ENCODE data around the gene ABHD12B. TPM values are rescaled to one million over a fixed set of nuclear protein-coding genes. Genes with fewer than 3 reads are reported as not detected.
"Not testable (repeated sequence)": the region's sequence is repeated elsewhere in the genome, so short reads cannot be mapped to it uniquely, and the experiment has no call there.

ABHD12B gene
- total RNA-seq, 2 experiments from 2014 or later, result not detected

GRCh38 chr14:50941638-50942037, 69.8 kb downstream of the ABHD12B start:
- H3K27ac Mint-ChIP-seq; H3K4me3 Mint-ChIP-seq; H3K36me3 Mint-ChIP-seq (ENCODE audit: low read depth); CTCF ChIA-PET; DNase-seq; H3K9me3 Mint-ChIP-seq (ENCODE audit: insufficient read depth); POLR2A ChIA-PET; ATAC-seq: not testable (repeated sequence)
- H3K27me3 Mint-ChIP-seq (ENCODE audit: low read depth), result peaks cover 40% of the 10 kb centered on the region
- H3K4me1 Mint-ChIP-seq (ENCODE audit: low read depth), result peaks cover 15% of the 10 kb centered on the region

GRCh38 chr14:50943261-50943942, 71.5 kb downstream of the ABHD12B start:
- H3K36me3 Mint-ChIP-seq (ENCODE audit: low read depth), result no peaks in the 10 kb centered on the region
- no peak overlapping the region for H3K27ac Mint-ChIP-seq
- ChIA-PET CTCF (no interaction called here), POLR2A (no interaction called here)
- ATAC-seq (no peak), DNase-seq (no peak)
- peak overlapping the region; percentile 18 for H3K4me3 Mint-ChIP-seq
- no peaks in the 10 kb centered on the region for H3K9me3 Mint-ChIP-seq (ENCODE audit: insufficient read depth)
- peaks cover 40% of the 10 kb centered on the region for H3K27me3 Mint-ChIP-seq (ENCODE audit: low read depth)
- H3K4me1 Mint-ChIP-seq (ENCODE audit: low read depth), result peaks cover 12% of the 10 kb centered on the region

GRCh38 chr14:50943943-50944646, 72.2 kb downstream of the ABHD12B start, which contains the start of gene PYGL:
Gene PYGL (minus strand): TSS chr14:50944483. CDS start chr14:50944403, 80 bp downstream.
- H3K27me3 Mint-ChIP-seq (ENCODE audit: low read depth), result peaks cover 40% of the 10 kb centered on the region

GRCh38 chr14:50944647-50945413, 73.0 kb downstream of the ABHD12B start:
- peaks cover 12% of the 10 kb centered on the region for H3K4me1 Mint-ChIP-seq (ENCODE audit: low read depth)
- H3K27ac Mint-ChIP-seq, result peak overlapping the region; percentile 30
- POLR2A ChIA-PET, result no interaction called here

More at GRCh38 chr14:50943943-50944646, 72.2 kb downstream of the ABHD12B start, which contains the start of gene PYGL:
- Mint-ChIP-seq H3K36me3 (ENCODE audit: low read depth) (no peaks in the 10 kb centered on the region), H3K4me1 (ENCODE audit: low read depth) (peaks cover 12% of the 10 kb centered on the region), H3K4me3 (peak within 1 kb of the TSS; percentile 75), H3K9me3 (ENCODE audit: insufficient read depth) (no peaks in the 10 kb centered on the region), H3K27ac (peak within 1 kb of the TSS; percentile 30)
- DNase-seq, result peak; percentile 34
- POLR2A ChIA-PET, result no interaction called here
- ATAC-seq, result peak; percentile 87
- CTCF ChIA-PET, result no interaction called here

DNA sequence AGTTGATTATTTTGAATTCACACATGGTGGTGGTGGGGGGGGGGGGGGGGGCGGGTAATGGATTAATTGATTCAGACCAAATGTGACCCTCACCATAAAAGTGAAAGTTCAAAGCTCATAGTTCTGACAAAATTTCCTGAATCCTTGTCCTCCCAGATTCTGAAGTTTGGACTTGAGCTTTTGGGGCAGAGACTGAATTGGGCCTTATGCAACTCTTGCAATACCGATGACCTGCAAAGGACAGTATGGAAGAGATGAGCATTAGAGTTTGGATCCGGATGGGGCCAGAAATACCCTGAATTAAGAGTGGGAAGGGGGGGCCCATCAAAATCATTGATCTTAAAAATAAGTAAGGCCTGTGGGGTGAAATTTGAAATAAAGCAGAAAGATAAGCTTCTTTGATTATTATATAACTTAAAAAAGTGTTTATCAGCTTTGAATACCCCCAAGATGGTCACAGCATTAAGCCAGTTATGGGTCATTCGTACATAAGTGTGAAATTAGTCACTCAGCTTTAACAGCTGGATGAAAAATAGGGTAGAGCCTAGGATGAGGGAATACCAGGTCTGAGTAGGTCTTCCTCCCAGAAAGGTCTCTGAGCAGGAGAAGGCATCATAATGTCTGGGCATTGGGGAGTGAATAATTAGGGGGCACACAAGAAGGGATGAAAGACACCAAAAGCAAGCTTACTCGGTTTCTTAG, 74.5 kb downstream of the ABHD12B start:
- no peak overlapping the region for H3K27ac Mint-ChIP-seq
- DNase-seq (no peak), ATAC-seq (no peak)
- no peaks in the 10 kb centered on the region for H3K9me3 Mint-ChIP-seq (ENCODE audit: insufficient read depth)
- peaks cover 12% of the 10 kb centered on the region for H3K4me1 Mint-ChIP-seq (ENCODE audit: low read depth)
- POLR2A ChIA-PET, result no interaction called here
- CTCF ChIA-PET, result no interaction called here
- H3K27me3 Mint-ChIP-seq (ENCODE audit: low read depth), result peaks cover 31% of the 10 kb centered on the region
- H3K4me3 Mint-ChIP-seq, result no peak overlapping the region
- no peaks in the 10 kb centered on the region for H3K36me3 Mint-ChIP-seq (ENCODE audit: low read depth)

More at GRCh38 chr14:50944647-50945413, 73.0 kb downstream of the ABHD12B start:
- ATAC-seq (peak; percentile 7), DNase-seq (no peak)
- CTCF ChIA-PET, result no interaction called here
- Mint-ChIP-seq H3K4me3 (peak overlapping the region; percentile 75), H3K27me3 (ENCODE audit: low read depth) (peaks cover 37% of the 10 kb centered on the region), H3K36me3 (ENCODE audit: low read depth) (no peaks in the 10 kb centered on the region), H3K9me3 (ENCODE audit: insufficient read depth) (no peaks in the 10 kb centered on the region)

DNA sequence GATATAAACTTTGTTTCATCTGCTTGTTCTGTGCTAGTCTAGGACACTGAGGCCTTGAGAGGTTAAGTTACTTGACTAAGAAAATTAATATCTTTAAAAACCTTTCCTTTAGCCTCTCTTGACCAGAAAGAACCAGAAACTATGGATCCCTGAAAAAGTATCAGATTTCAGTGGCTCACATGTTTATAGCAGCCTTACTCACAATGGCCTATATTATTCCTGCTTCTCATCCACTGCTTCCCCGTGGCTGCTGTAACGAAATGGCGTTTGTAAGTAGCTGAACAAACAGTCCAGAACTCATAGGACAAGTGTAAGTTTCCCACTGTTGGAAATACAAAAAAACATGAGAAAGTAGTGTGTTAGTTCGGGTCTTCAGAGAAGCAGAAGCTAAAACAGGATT, 75.6 kb downstream of the ABHD12B start:
- DNase-seq (no peak), ATAC-seq (no peak)
- Mint-ChIP-seq H3K4me1 (ENCODE audit: low read depth) (peaks cover 12% of the 10 kb centered on the region), H3K4me3 (no peak overlapping the region), H3K27ac (no peak overlapping the region), H3K36me3 (ENCODE audit: low read depth) (no peaks in the 10 kb centered on the region), H3K9me3 (ENCODE audit: insufficient read depth) (no peaks in the 10 kb centered on the region), H3K27me3 (ENCODE audit: low read depth) (peaks cover 24% of the 10 kb centered on the region)
- CTCF ChIA-PET, result no interaction called here
- POLR2A ChIA-PET, result no interaction called here

GRCh38 chr14:50948205-50948604, 76.4 kb downstream of the ABHD12B start:
- CTCF ChIA-PET, result interaction anchor here (1.3 kb wide), 1 partner anchor 831 kb away, joined by 3 read pairs; no protein-coding TSS in a partner anchor
- H3K27ac Mint-ChIP-seq, result no peak overlapping the region
- H3K36me3 Mint-ChIP-seq (ENCODE audit: low read depth), result no peaks in the 10 kb centered on the region
- DNase-seq (no peak), ATAC-seq (no peak)
- no peak overlapping the region for H3K4me3 Mint-ChIP-seq
- H3K27me3 Mint-ChIP-seq (ENCODE audit: low read depth), result peaks cover 23% of the 10 kb centered on the region
- H3K4me1 Mint-ChIP-seq (ENCODE audit: low read depth), result peaks cover 10% of the 10 kb centered on the region
- POLR2A ChIA-PET, result interaction anchor here (0.6 kb wide), 1 partner anchor 9 kb away, joined by 3 read pairs; no protein-coding TSS in a partner anchor
- no peaks in the 10 kb centered on the region for H3K9me3 Mint-ChIP-seq (ENCODE audit: insufficient read depth)

- no peak overlapping the region for H3K4me3 Mint-ChIP-seq
- H3K27ac Mint-ChIP-seq, result no peak overlapping the region
- no peaks in the 10 kb centered on the region for H3K36me3 Mint-ChIP-seq (ENCODE audit: low read depth)
- no peaks in the 10 kb centered on the region for H3K4me1 Mint-ChIP-seq (ENCODE audit: low read depth)
- peaks cover 9% of the 10 kb centered on the region for H3K27me3 Mint-ChIP-seq (ENCODE audit: low read depth)
- H3K9me3 Mint-ChIP-seq (ENCODE audit: insufficient read depth), result no peaks in the 10 kb centered on the region
- DNase-seq, result no peak
- ATAC-seq, result no peak
- ChIA-PET CTCF (no interaction called here), POLR2A (no interaction called here)
Measured at GRCh38 chr14:50951032-50951431, 79.2 kb downstream of the ABHD12B start.

- POLR2A ChIA-PET, result no interaction called here
Measured at GRCh38 chr14:50953502-50953901, 81.6 kb downstream of the ABHD12B start.

More at GRCh38 chr14:50953502-50953901, 81.6 kb downstream of the ABHD12B start:
- Mint-ChIP-seq H3K27me3 (ENCODE audit: low read depth) (peaks cover 4% of the 10 kb centered on the region), H3K36me3 (ENCODE audit: low read depth) (no peaks in the 10 kb centered on the region), H3K4me1 (ENCODE audit: low read depth) (no peaks in the 10 kb centered on the region), H3K4me3 (no peak overlapping the region), H3K27ac (no peak overlapping the region), H3K9me3 (ENCODE audit: insufficient read depth) (no peaks in the 10 kb centered on the region)
- DNase-seq (no peak), ATAC-seq (no peak)
- CTCF ChIA-PET, result interaction anchor here (1.0 kb wide), 1 partner anchor 108 kb away, joined by 3 read pairs; no protein-coding TSS in a partner anchor

All from activated CD8-positive, alpha-beta T cell treated with anti-CD3 and anti-CD28 coated beads, Interleukin-2, amount 10 ng/mL, durations not matched to agents 7 days and 5 days (primary cell).